Sigmoid colon (tissue), 4 donors: Measurements from ENCODE around the gene WWTR1.

Experiments
- CTCF ChIP-seq, 4 experiments: fragments of 450-650 bp in 3 of 4; fragments of 200-600 bp in 1 of 4; IDR thresholded peaks; one replicate each; pipeline ENCODE4 v1.5.1; 2016 to 2019; ENCODE audit warnings: antibody characterized with exemption in 4 of 4, mild to moderate bottlenecking in 3 of 4, moderate library complexity in 2 of 4
- EP300 ChIP-seq, 4 donors: sonication (generic); formaldehyde crosslinking; IDR thresholded peaks; one replicate each; pipeline ENCODE4 v1.6.1; 2017; ENCODE audit warnings: antibody characterized with exemption in 4 of 4
- POLR2A ChIP-seq, 2 donors: fragments of 450-650 bp; IDR thresholded peaks; one replicate each; pipeline ENCODE4 v1.6.1; 2016; ENCODE audit warnings: antibody characterized with exemption in 2 of 2, mild to moderate bottlenecking in 2 of 2, moderate library complexity in 2 of 2
- POLR2AphosphoS5 ChIP-seq, 4 donors: sonication (generic); formaldehyde crosslinking; IDR thresholded peaks; one replicate each; pipeline ENCODE4 v1.6.1; 2017; ENCODE audit warnings: antibody characterized with exemption in 4 of 4

GRCh38 chr3:149583921-149584635 lies 73.7 kb downstream of the WWTR1 start:
- no peak for TF ChIP-seq CTCF (IDR thresholded peaks at IDR 0.05)
- no peak for TF ChIP-seq POLR2A (IDR thresholded peaks at IDR 0.05)
- no peak for TF ChIP-seq POLR2AphosphoS5 (IDR thresholded peaks at IDR 0.05)
- no peak for TF ChIP-seq EP300 (IDR thresholded peaks at IDR 0.05)
